Omental fat pad (tissue), 4 donors: ENCODE data around the gene BANP. TPM values are rescaled to one million over a fixed set of nuclear protein-coding genes. Genes with fewer than 3 reads are reported as not detected.

Experiments used
- ATAC-seq: fragments of 150-250 bp; one replicate; pipeline ENCODE4 v1.9.1; 2016; ENCODE audit warnings: mild to moderate bottlenecking, moderate library complexity; ENCODE audit not compliant: low FRiP score
- DNase-seq: peaks from one replicate; pipeline ENCODE4 v3.0.0-alpha.2; 2019; ENCODE audit warnings: low spot score
- CTCF ChIP-seq, 3 donors: fragments of 450-650 bp; IDR thresholded peaks; one replicate each; pipeline ENCODE4 v1.5.1; 2016 to 2017; ENCODE audit warnings: antibody characterized with exemption in 3 of 3, mild to moderate bottlenecking in 3 of 3, moderate library complexity in 2 of 3
- total RNA-seq, 4 donors: library from RNA; depleted of rRNA; stranded (reverse); fragments of >200 nt; gene quantifications; one replicate each; pipeline ENCODE4 v1.1.0, GENCODE V29; 2016

Gene BANP
- total RNA-seq, 4 donors from 2014 or later = 20.5 to 35.8 (median 24.6) TPM

- ATAC-seq = no peak
- TF ChIP-seq CTCF (IDR thresholded peaks at IDR 0.05) = no peak
- no peak for DNase-seq
Measured at GRCh38 chr16:87960852-87961251, 9.6 kb downstream of the BANP start.

GRCh38 chr16:87961623-87962022 is 10.4 kb downstream of the BANP start:
- no peak for DNase-seq
- ATAC-seq = no peak
- TF ChIP-seq CTCF (IDR thresholded peaks at IDR 0.05) = no peak

- DNase-seq (no peak), ATAC-seq (no peak)
- TF ChIP-seq CTCF (IDR thresholded peaks at IDR 0.05) = no peak
Measured at GRCh38 chr16:87963400-87963799, 12.2 kb downstream of the BANP start.

GRCh38 chr16:87964049-87964659 is 12.9 kb downstream of the BANP start:
- no peak for ATAC-seq
- no peak for TF ChIP-seq CTCF (IDR thresholded peaks at IDR 0.05)
- no peak for DNase-seq

GRCh38 chr16:87965417-87965816 is 14.2 kb downstream of the BANP start:
- no peak for TF ChIP-seq CTCF (IDR thresholded peaks at IDR 0.05)
- no peak for ATAC-seq
- DNase-seq = no peak

- DNase-seq = no peak
- ATAC-seq = no peak
- no peak for TF ChIP-seq CTCF (IDR thresholded peaks at IDR 0.05)
Measured at GRCh38 chr16:87966064-87966645, 14.9 kb downstream of the BANP start.

GRCh38 chr16:87966685-87967185 is 15.5 kb downstream of the BANP start:
- ATAC-seq = peak; percentile 51
- no peak for TF ChIP-seq CTCF (IDR thresholded peaks at IDR 0.05)
- DNase-seq = no peak
